ENCODE results near the gene GYPC.
"Not testable (repeated sequence)": the region's sequence is repeated elsewhere in the genome, so short reads cannot be mapped to it uniquely, and the experiment has no call there.

Gene GYPC

DNA sequence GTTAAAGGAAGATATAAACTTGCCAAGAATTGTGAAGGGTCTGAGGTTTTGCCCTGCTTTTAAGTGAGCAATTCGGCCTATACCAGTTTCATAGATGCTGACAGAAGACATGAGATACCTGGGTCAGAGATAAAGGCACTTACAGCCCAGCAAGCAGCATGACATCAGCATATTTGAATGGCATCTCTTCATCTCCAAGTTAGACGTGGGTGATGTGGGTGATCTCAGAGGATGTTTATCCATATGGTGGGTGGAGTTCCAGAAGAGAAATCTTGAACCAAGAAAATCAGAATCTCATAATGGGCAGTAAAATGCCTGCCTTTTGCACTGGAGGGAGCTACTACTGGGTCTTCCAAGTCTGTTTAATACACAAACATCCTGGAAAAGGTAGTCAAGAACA lies 44.7 kb downstream of the GYPC start:
- no peak for DNase-seq

- no peak for DNase-seq
These were observed 47.4 kb downstream of the GYPC start for GRCh38 chr2:126703311-126703710.

DNA sequence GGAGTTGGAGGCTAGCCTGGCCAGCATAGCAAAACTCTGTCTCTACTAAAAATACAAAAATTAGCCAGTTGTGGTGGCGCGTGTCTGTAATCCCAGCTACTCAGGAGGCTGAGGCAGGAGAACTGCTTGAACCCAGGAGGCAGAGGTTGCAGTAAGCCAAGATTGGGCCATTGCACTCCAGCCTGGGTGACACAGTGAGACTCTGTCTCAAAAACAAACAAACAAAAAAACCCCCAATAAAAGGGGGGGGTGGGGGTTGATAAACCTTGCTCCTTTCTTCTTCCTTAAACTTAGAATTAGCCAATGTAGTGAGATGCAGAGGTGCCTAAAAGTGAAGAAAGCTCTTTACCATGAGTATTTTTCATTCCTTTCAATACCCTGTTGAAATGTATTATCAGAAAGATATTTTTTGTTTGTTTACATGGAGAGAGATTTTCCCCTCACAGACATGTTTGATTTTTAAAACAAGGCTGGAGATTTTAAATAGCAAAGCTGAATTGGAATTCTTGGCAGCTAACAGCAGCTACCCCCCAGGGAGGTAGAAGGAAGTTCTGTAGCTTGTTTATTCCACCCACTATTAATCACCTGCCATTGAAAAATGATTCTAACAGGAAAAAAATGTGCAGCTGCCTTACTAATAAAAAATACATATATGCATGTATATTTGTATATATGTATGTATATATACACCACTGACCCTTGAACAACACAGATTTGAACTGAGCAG lies 48.6 kb downstream of the GYPC start:
- no peak for DNase-seq

GRCh38 chr2:126707191-126707590 lies 51.2 kb downstream of the GYPC start:
- no peak for DNase-seq

DNA sequence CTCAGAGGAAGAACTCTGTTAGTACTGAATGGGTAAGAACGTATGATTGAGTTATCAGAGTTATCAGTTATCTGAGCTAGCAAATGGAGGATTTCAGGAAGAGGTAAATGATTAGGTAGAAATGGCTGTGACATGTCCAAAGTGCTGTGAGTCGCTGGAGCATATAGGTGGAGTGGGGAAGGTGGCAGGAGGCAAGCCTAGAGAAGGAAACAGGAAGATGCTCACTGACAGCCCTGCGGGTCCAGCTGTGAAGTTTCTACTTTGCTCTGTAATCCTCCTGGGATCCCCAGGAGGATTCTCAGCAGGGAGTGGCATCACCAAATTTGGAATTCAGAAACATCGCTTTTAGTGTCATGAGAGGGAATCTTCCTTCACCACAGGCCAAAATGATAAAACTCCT lies 52.0 kb downstream of the GYPC start:
- DNase-seq, result no peak

- no peak for DNase-seq
These were observed 58.4 kb downstream of the GYPC start for GRCh38 chr2:126714191-126714965.

- DNase-seq, result no peak
These were observed 59.2 kb downstream of the GYPC start for GRCh38 chr2:126715111-126715510.

- no peak for DNase-seq
These were observed 59.8 kb downstream of the GYPC start for GRCh38 chr2:126715576-126716406.

DNA sequence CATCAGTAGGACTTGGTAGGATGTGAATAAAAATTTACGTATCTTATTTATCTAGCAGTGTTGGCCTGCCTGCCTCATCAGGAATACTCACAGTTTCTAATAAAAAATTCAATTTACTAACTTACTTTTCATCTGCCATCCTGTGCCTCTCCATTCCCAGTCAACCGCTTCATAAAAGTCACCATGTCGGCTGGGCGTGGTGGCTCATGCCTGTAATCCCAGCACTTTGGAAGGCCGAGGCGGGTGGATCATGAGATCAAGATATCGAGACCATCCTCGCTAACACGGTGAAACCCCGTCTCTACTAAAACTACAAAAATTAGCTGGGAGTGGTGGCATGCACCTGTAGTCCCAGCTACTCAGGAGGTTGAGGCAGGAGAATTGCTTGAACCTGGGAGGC lies 61.3 kb downstream of the GYPC start:
- not testable (repeated sequence) for DNase-seq

DNA sequence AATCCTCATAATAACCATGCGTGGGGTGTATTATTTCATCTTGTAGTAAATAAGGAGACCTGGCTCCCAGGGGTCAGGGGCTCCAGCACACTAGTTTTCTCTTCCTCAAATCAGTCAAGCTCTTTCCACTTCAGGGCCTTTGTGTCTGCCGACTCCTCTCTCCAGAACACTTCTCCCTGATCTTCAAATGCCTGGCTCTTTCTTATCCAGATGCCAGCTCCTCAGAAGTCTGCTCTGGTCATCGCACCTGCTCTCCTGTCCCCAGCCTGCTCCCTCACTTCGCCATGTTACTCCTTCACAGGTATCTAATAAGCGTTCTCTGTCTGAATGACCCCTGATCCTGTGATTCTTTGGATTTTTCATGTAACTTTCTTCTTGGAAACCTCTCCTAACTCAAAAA lies 62.0 kb downstream of the GYPC start:
- DNase-seq, result no peak

GRCh38 chr2:126719191-126719832 lies 63.4 kb downstream of the GYPC start:
- no peak for DNase-seq

- no peak for DNase-seq
These were observed 63.9 kb downstream of the GYPC start for GRCh38 chr2:126719833-126720351.

DNA sequence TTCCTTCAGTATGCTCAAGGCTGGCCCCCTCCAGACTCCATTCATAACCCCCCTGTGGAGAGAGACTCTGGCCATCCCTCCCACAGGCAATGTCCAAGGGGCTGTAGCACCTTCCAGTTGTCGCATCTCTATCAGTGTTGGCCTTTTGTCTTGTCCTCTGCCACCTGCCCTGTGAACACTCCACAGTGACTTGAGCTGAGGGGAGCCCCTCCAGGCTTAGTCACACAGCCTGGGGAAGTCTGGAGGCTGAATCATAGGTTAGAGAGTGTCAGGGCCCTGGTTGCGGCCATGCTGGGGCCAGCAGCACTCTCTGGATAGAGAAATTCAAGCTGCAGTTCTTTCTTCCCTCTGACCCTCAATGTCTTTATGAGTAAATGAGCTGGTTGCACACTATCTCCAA lies 64.7 kb downstream of the GYPC start:
- DNase-seq, result no peak

- no peak for DNase-seq
These were observed 66.1 kb downstream of the GYPC start for GRCh38 chr2:126722081-126722480.

DNA sequence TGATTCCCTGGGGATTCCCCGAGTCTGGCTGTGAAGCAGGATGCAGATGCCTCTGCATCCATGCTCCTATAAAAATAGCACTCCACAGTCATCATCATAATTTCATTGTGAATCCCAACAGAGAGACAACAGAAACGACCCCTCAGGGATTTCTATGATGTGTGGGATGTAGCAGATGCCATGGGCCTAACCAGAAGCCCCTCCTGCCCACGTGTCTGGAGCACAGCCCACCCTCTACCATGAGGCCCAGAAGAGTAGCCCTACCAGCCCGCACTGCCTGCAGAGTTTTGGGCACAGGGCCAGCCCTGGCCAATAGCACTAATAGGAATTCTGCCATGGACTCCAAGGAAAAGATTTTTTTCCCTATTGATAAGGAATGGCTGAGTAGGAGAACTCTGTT lies 66.6 kb downstream of the GYPC start:
- DNase-seq, result no peak

DNA sequence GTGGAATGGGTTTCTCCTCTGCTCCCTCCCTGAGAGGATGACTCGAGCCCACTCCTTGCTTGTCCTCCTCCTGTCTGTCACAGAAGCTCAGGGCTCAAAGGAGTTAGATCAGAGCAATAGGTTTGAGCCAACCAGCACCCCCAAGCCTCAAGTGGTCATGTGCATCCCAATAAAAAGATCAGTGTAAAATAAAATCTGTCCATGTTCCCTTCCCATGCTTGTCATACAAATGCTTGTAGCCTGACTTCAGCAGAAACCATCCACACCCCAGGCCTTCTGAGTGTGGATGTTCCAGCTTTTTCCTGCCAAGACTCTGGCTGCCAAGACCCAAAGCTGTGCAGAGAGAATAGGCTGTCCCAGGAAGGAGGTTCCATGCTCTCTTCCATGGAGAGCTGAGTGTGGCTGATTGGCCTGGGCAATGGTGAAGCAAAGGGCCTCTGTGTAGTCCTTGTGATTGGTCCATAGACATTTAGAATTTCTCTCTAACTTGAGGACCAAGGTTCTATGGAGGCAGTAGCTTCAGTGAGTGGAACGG lies 67.4 kb downstream of the GYPC start:
- no peak for DNase-seq

DNA sequence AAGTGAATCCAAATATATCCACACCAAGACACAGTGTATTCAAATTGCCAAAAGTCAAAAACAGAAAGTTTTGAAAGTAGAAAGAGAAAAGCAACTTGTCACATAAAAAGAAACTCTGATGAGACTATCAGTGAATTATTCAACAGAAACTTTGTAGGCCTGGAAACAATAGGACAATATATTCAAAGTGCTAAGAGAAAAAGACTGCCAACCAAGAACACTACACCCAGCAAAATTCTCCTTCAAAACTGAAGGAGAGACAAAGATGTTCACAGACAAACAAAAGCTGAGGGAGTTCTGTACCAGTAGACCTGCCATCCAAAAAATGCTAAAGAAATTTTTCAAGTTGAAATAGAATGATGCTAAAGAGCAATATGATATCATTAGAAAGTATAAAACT lies 69.6 kb downstream of the GYPC start:
- DNase-seq, result no peak

DNA sequence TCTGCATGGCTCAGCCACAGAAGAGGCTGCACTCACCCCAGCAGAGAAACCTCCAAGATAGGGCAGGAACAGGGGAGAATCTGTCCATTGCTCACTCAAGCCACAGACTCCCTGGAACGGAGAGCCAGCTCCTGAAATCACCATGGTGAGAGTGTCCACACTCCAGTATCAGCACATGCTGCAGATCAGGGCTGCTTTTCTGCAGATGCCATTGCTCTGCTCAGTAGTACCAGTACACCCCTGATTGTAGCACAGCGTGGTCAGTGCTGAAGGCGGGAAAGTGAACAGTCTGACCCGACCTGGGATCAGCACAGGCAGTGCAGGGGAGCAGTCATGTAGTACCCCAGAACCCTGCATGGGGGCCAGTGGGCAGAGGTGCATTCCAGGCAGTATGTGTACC lies 73.9 kb downstream of the GYPC start:
- DNase-seq, result no peak

DNA sequence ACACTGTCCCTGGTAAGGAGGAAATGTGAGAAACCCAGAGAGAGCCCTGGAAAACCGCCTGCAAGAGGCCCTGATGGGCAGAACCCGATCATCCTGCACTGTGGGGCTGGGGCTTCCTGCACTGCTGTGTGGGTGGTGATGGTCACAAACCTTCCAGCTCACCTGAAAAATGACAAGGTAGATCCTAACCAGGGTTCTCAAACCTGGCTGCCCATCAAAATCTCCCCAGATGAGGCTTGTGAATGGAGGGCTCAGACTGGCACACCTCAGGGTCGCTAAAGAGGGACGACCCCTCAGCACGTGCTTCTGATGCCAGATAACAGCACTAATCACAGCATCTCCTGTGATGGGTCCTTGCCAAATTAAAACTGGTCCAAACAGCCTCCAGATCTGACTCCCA lies 74.7 kb downstream of the GYPC start:
- DNase-seq, result no peak

DNA sequence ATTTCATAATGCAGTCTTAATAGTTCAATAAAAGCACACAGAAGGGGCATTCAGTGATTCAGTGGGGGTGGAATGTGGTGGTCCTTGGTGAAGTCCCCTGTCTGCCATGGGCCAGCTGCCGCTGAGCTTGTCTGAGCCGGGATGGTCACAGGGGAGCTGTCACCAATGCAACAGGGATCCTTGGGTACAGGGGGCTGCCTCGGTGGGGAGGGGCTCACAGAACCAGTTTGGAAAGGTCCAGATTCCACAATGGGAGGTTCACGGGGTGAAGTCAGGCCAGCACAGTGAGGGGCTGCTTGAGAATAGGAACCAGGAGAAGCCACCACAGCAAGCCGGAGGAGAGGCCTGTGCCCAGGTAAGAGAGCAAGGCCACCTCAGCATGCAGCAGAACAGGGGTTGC lies 75.4 kb downstream of the GYPC start:
- DNase-seq, result no peak

GRCh38 chr2:126732682-126733245 lies 76.8 kb downstream of the GYPC start:
- DNase-seq, result no peak

DNA sequence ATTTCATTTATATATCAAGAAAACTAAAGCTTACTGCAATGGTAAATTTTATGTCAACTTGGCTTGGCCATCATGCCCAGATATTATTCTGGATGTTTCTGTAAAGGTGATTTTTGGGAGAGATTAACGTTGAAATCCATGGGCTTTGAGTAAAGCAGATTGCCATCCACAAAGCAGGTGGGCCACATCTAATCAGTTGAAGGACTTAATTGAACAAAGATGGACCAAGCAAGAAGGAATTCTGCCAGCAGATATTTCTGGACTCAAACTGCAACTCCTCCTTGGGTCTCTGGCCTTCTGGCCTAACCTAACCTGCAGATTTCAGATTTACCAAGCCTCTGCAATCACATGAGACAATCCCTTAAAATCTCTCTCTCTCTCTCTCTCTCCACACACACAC lies 77.8 kb downstream of the GYPC start:
- no peak for DNase-seq
